Parathyroid adenoma (tissue), 2 donors: ENCODE measurements around the gene IMPDH1.

Experiments
- H2AFZ ChIP-seq: fragments of 300-600 bp; sonication (generic); one replicate; pipeline ENCODE4 v1.7.0; 2017; ENCODE audit warnings: antibody characterized with exemption, mild to moderate bottlenecking
- H3K27ac ChIP-seq: fragments of 300-600 bp; sonication (generic); one replicate; pipeline ENCODE4 v1.7.0; 2017
- H3K27me3 ChIP-seq: fragments of 300-600 bp; sonication (generic); one replicate; pipeline ENCODE4 v1.7.0; 2017; ENCODE audit warnings: low read length; ENCODE audit not compliant: control insufficient read depth, insufficient read depth
- H3K36me3 ChIP-seq: fragments of 300-600 bp; sonication (generic); one replicate; pipeline ENCODE4 v1.7.0; 2017; ENCODE audit warnings: low read length; ENCODE audit not compliant: control insufficient read depth, insufficient read depth
- H3K4me1 ChIP-seq: fragments of 300-600 bp; sonication (generic); one replicate; pipeline ENCODE4 v1.7.0; 2017; ENCODE audit warnings: control low read depth
- H3K4me2 ChIP-seq: fragments of 300-600 bp; sonication (generic); one replicate; pipeline ENCODE4 v1.7.0; 2017; ENCODE audit warnings: low read length
- H3K4me3 ChIP-seq: fragments of 300-600 bp; sonication (generic); one replicate; pipeline ENCODE4 v1.7.0; 2017; ENCODE audit warnings: low read depth, low read length
- H3K79me2 ChIP-seq: fragments of 300-600 bp; sonication (generic); one replicate; pipeline ENCODE4 v1.7.0; 2017; ENCODE audit warnings: control low read depth
- H3K9ac ChIP-seq: fragments of 300-600 bp; sonication (generic); one replicate; pipeline ENCODE4 v1.7.0; 2017; ENCODE audit warnings: mild to moderate bottlenecking
- H3K9me3 ChIP-seq: fragments of 300-600 bp; sonication (generic); one replicate; pipeline ENCODE4 v1.7.0; 2017; ENCODE audit warnings: low read length; ENCODE audit not compliant: control insufficient read depth
- TF ChIP-seq, protein P1 (sequence below): fragments of 300-600 bp; sonication (generic); IDR thresholded peaks from one replicate; pipeline ENCODE4 v1.7.0; 2017; ENCODE audit warnings: antibody characterized with exemption, mild to moderate bottlenecking
- donor health status: primary hyperparathyroidism.

Gene IMPDH1

DNA sequence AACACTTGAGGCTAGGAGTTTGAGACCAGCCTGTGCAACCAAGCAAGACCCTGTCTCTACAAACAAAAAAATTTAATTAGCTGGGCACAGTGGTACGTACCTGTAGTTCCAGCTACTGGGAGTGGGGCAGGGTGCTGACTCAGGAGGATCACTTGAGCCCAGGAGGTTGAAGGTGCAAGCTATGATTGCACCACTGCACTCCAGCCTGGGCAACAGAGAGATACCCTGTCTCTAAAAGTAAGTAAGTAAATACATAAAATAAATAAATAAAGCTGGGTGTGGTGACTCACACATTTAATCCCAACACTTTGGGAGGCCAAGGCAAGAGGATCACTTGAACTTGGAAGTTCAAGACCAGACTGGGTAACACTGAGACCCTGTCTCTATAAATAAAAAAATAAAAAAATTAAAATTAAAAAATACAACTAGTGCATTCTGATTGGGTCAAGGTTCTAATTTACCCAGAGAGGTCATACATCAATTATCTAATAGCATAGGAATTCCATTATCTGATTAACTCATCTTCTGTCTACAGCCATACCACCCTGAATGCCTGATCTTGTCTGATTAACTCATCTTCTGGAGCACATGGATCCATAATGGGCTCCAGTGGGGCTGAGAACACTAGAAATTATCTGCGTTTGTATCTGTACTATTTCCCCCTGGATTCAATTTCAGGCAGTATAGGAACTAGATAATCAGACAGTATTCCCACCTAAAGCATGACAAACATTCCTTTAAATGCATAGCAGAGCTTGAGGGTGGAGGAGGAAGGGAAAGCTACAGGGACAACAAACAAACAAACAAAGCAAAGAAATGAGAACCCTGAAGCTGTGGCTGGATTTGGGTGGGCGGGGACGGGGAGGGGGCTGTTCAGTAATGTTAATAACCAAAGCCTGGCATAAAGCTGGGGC is 24.9 kb upstream of the IMPDH1 start:
- H3K9ac ChIP-seq = no peak overlapping the region
- TF ChIP-seq, protein P1, sequence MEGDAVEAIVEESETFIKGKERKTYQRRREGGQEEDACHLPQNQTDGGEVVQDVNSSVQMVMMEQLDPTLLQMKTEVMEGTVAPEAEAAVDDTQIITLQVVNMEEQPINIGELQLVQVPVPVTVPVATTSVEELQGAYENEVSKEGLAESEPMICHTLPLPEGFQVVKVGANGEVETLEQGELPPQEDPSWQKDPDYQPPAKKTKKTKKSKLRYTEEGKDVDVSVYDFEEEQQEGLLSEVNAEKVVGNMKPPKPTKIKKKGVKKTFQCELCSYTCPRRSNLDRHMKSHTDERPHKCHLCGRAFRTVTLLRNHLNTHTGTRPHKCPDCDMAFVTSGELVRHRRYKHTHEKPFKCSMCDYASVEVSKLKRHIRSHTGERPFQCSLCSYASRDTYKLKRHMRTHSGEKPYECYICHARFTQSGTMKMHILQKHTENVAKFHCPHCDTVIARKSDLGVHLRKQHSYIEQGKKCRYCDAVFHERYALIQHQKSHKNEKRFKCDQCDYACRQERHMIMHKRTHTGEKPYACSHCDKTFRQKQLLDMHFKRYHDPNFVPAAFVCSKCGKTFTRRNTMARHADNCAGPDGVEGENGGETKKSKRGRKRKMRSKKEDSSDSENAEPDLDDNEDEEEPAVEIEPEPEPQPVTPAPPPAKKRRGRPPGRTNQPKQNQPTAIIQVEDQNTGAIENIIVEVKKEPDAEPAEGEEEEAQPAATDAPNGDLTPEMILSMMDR = no peak
- H3K4me2 ChIP-seq = no peak overlapping the region
- H2AFZ ChIP-seq = no peak overlapping the region
- H3K79me2 ChIP-seq = no peaks in the 10 kb centered on the region
- no peaks in the 10 kb centered on the region for H3K27me3 ChIP-seq
- H3K4me1 ChIP-seq = no peaks in the 10 kb centered on the region
- H3K9me3 ChIP-seq = no peaks in the 10 kb centered on the region
- no peak overlapping the region for H3K27ac ChIP-seq
- H3K4me3 ChIP-seq = no peak overlapping the region
- H3K36me3 ChIP-seq = no peaks in the 10 kb centered on the region

DNA sequence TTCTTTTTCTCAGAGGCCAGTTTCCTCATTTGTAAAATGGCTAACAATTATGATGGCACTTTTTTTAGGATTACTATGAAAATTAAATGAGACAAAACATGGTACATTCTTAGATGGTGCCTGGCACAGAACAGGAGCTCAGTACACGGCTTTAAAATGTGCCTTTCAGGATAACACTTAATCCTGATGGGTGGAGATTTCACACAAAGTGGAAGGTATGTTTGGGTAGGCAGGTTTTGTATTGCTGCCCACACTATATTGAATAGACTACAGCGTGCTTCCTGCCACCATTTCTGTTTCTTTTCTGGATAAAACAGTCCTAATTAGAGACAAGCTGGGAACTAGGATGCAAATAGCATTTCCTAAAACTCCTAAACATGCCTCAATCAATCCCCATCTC is 22.0 kb upstream of the IMPDH1 start:
- Histone ChIP-seq H3K27me3 (no peaks in the 10 kb centered on the region), H3K4me2 (no peak overlapping the region), H3K9me3 (no peaks in the 10 kb centered on the region), H3K79me2 (no peaks in the 10 kb centered on the region), H3K9ac (no peak overlapping the region), H3K4me1 (no peaks in the 10 kb centered on the region), H3K27ac (no peak overlapping the region), H2AFZ (no peak overlapping the region), H3K4me3 (no peak overlapping the region), H3K36me3 (no peaks in the 10 kb centered on the region)
- TF ChIP-seq, protein P1 = no peak

DNA sequence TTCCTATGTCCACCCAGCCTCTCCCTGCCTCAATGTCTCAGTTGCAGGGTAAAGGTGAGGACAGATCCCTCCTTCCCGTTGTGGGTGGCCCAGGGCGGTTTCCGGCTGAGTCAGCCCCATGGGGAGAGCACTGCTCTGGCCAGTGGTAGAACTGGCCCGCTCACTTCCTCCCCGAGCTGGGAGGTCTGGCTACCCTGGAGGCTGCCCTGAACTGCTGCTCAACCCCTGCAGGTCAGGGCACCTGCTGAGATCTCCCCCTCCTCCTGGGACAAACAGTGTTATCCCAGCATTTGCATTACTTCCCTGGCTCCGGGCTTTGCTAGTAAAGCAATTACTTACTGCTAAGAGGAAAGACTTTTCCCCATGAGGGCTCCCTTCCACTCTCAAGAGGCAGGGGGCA is 21.4 kb upstream of the IMPDH1 start:
- no peak overlapping the region for H2AFZ ChIP-seq
- no peaks in the 10 kb centered on the region for H3K27me3 ChIP-seq
- no peaks in the 10 kb centered on the region for H3K79me2 ChIP-seq
- TF ChIP-seq, protein P1 = no peak
- no peaks in the 10 kb centered on the region for H3K4me1 ChIP-seq
- H3K9me3 ChIP-seq = no peaks in the 10 kb centered on the region
- H3K36me3 ChIP-seq = no peaks in the 10 kb centered on the region
- no peak overlapping the region for H3K4me3 ChIP-seq
- H3K27ac ChIP-seq = no peak overlapping the region
- no peak overlapping the region for H3K9ac ChIP-seq
- H3K4me2 ChIP-seq = no peak overlapping the region

DNA sequence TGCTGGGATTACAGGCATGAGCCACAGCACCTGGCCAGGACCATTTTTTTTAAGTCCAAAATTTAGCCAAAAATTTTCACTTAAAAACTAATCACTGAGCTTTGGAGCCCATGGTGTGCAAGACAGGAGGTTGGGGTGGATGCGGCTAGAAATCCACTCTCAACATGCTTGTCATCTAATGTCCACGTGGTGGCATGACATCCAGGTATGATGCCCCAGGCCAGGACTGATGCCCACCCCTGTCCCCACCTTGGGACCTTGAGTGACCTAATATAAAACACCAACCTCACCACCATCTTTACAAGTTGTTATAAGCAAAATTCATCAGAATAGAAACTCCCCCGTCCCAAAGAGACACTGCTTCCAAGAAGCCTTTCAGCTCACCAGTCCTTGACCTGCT is 20.4 kb upstream of the IMPDH1 start:
- no peaks in the 10 kb centered on the region for H3K27me3 ChIP-seq
- no peaks in the 10 kb centered on the region for H3K36me3 ChIP-seq
- H3K9ac ChIP-seq = no peak overlapping the region
- no peaks in the 10 kb centered on the region for H3K79me2 ChIP-seq
- TF ChIP-seq, protein P1 = no peak
- H3K4me2 ChIP-seq = no peak overlapping the region
- H3K27ac ChIP-seq = no peak overlapping the region
- H2AFZ ChIP-seq = no peak overlapping the region
- no peaks in the 10 kb centered on the region for H3K9me3 ChIP-seq
- no peaks in the 10 kb centered on the region for H3K4me1 ChIP-seq
- H3K4me3 ChIP-seq = no peak overlapping the region
